GM12878 (cell line): Measurements from ENCODE around the gene AIF1L.

ENCODE experiments used
- BHLHE40 ChIP-seq, 2 experiments: fragments of 450-650 bp in 1 of 2; IDR thresholded peaks; 2 replicates each; pipeline ENCODE4 v1.6.1; 2011 to 2017; ENCODE audit warnings: low read depth in 2 of 2, borderline replicate concordance in 1 of 2, improper control_type of control experiment in 1 of 2, low read length in 1 of 2, mild to moderate bottlenecking in 1 of 2
- CREM ChIP-seq: IDR thresholded peaks from 2 replicates; pipeline ENCODE4 v1.6.1; 2014; ENCODE audit warnings: antibody characterized with exemption, low read depth
- EP300 ChIP-seq, 2 experiments: fragments of 150-350 bp in 1 of 2; IDR thresholded peaks; 2 replicates each; pipeline ENCODE4 v1.6.1; 2011 to 2012; ENCODE audit warnings: low read depth in 2 of 2, low read length in 2 of 2, borderline replicate concordance in 1 of 2, improper control_type of control experiment in 1 of 2, inconsistent platforms in 1 of 2; ENCODE audit not compliant: control insufficient read depth in 1 of 2
- MYB ChIP-seq: fragments of 150-350 bp; IDR thresholded peaks from 2 replicates; pipeline ENCODE4 v1.6.1; 2014; ENCODE audit warnings: mild to moderate bottlenecking, low read depth, low read length, borderline replicate concordance
- RUNX3 ChIP-seq: IDR thresholded peaks from 2 replicates; pipeline ENCODE4 v1.6.1; 2012; ENCODE audit warnings: low read length, inconsistent platforms
- TF ChIP-seq, protein P1 (sequence below): fragments of 450-650 bp; IDR thresholded peaks from 2 replicates; pipeline ENCODE4 v1.6.1; 2017; ENCODE audit warnings: antibody characterized with exemption, mild to moderate bottlenecking, moderate library complexity
- TF ChIP-seq, protein P2 (sequence below): IDR thresholded peaks from 2 replicates; pipeline ENCODE4 v1.6.1; 2012; ENCODE audit warnings: low read depth, low read length, improper control_type of control experiment
- TF ChIP-seq, protein P3 (sequence below): fragments of 450-650 bp; IDR thresholded peaks from 2 replicates; pipeline ENCODE4 v1.6.1; 2016; ENCODE audit warnings: mild to moderate bottlenecking
- TF ChIP-seq, protein P4 (sequence below): IDR thresholded peaks from 2 replicates; pipeline ENCODE4 v1.6.1; 2012; ENCODE audit warnings: low read depth, low read length, improper control_type of control experiment

DNA sequence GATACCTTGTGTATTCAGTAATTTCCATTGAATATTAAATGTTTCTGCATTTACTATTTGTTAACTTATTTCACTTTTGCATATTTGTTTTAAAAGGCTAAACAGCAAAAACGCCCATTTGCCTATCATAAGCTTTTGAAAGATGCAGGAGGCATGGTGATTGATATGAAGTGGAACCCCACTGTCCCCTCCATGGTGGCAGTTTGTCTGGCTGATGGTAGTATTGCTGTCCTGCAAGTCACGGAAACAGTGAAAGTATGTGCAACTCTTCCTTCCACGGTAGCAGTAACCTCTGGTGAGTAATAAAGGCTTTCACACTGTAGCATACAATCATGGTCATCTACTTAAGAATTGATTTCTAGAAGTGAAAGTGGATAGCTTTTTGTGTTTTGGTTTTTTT, 32.9 kb downstream of the AIF1L start:
- TF ChIP-seq RUNX3, result no peak
- TF ChIP-seq CREM, result no peak
- TF ChIP-seq, protein P1, sequence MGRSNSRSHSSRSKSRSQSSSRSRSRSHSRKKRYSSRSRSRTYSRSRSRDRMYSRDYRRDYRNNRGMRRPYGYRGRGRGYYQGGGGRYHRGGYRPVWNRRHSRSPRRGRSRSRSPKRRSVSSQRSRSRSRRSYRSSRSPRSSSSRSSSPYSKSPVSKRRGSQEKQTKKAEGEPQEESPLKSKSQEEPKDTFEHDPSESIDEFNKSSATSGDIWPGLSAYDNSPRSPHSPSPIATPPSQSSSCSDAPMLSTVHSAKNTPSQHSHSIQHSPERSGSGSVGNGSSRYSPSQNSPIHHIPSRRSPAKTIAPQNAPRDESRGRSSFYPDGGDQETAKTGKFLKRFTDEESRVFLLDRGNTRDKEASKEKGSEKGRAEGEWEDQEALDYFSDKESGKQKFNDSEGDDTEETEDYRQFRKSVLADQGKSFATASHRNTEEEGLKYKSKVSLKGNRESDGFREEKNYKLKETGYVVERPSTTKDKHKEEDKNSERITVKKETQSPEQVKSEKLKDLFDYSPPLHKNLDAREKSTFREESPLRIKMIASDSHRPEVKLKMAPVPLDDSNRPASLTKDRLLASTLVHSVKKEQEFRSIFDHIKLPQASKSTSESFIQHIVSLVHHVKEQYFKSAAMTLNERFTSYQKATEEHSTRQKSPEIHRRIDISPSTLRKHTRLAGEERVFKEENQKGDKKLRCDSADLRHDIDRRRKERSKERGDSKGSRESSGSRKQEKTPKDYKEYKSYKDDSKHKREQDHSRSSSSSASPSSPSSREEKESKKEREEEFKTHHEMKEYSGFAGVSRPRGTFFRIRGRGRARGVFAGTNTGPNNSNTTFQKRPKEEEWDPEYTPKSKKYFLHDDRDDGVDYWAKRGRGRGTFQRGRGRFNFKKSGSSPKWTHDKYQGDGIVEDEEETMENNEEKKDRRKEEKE, result no peak
- TF ChIP-seq BHLHE40 (IDR thresholded peaks at IDR 0.05; ENCODE audit: borderline replicate concordance in 1 of 2, low read depth in 2 of 2, low read length in 1 of 2), result no peak
- TF ChIP-seq EP300 (IDR thresholded peaks at IDR 0.05; ENCODE audit: borderline replicate concordance in 1 of 2, control insufficient read depth in 1 of 2, low read depth in 2 of 2, low read length in 2 of 2), result no peak
- TF ChIP-seq, protein P2, sequence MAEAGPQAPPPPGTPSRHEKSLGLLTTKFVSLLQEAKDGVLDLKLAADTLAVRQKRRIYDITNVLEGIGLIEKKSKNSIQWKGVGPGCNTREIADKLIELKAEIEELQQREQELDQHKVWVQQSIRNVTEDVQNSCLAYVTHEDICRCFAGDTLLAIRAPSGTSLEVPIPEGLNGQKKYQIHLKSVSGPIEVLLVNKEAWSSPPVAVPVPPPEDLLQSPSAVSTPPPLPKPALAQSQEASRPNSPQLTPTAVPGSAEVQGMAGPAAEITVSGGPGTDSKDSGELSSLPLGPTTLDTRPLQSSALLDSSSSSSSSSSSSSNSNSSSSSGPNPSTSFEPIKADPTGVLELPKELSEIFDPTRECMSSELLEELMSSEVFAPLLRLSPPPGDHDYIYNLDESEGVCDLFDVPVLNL, result no peak
- TF ChIP-seq MYB, result no peak
- TF ChIP-seq, protein P3, sequence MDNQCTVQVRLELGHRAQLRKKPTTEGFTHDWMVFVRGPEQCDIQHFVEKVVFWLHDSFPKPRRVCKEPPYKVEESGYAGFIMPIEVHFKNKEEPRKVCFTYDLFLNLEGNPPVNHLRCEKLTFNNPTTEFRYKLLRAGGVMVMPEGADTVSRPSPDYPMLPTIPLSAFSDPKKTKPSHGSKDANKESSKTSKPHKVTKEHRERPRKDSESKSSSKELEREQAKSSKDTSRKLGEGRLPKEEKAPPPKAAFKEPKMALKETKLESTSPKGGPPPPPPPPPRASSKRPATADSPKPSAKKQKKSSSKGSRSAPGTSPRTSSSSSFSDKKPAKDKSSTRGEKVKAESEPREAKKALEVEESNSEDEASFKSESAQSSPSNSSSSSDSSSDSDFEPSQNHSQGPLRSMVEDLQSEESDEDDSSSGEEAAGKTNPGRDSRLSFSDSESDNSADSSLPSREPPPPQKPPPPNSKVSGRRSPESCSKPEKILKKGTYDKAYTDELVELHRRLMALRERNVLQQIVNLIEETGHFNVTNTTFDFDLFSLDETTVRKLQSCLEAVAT, result no peak
- TF ChIP-seq, protein P4, sequence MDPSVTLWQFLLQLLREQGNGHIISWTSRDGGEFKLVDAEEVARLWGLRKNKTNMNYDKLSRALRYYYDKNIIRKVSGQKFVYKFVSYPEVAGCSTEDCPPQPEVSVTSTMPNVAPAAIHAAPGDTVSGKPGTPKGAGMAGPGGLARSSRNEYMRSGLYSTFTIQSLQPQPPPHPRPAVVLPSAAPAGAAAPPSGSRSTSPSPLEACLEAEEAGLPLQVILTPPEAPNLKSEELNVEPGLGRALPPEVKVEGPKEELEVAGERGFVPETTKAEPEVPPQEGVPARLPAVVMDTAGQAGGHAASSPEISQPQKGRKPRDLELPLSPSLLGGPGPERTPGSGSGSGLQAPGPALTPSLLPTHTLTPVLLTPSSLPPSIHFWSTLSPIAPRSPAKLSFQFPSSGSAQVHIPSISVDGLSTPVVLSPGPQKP, result no peak
